ENCODE data around the gene RLF.

Gene RLF

GRCh38 chr1:40167317-40167716, 6.1 kb downstream of the RLF start:
- no peak for ATAC-seq
- no peak for TF ChIP-seq ISL1 (CRISPR knock-in tag; IDR thresholded peaks at IDR 0.05)
- no peak for TF ChIP-seq GLIS3 (CRISPR knock-in tag; IDR thresholded peaks at IDR 0.05)
- TF ChIP-seq, protein P1, sequence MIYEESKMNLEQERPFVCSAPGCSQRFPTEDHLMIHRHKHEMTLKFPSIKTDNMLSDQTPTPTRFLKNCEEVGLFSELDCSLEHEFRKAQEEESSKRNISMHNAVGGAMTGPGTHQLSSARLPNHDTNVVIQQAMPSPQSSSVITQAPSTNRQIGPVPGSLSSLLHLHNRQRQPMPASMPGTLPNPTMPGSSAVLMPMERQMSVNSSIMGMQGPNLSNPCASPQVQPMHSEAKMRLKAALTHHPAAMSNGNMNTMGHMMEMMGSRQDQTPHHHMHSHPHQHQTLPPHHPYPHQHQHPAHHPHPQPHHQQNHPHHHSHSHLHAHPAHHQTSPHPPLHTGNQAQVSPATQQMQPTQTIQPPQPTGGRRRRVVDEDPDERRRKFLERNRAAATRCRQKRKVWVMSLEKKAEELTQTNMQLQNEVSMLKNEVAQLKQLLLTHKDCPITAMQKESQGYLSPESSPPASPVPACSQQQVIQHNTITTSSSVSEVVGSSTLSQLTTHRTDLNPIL (CRISPR knock-in tag; IDR thresholded peaks at IDR 0.05; ENCODE audit: low read depth), result no peak
- no peak for TF ChIP-seq ZNF565 (CRISPR knock-in tag; conservative IDR thresholded peaks at IDR 0.05; ENCODE audit: low read depth)
- TF ChIP-seq TSHZ2 (CRISPR knock-in tag; IDR thresholded peaks at IDR 0.05), result no peak
- TF ChIP-seq, protein P2, sequence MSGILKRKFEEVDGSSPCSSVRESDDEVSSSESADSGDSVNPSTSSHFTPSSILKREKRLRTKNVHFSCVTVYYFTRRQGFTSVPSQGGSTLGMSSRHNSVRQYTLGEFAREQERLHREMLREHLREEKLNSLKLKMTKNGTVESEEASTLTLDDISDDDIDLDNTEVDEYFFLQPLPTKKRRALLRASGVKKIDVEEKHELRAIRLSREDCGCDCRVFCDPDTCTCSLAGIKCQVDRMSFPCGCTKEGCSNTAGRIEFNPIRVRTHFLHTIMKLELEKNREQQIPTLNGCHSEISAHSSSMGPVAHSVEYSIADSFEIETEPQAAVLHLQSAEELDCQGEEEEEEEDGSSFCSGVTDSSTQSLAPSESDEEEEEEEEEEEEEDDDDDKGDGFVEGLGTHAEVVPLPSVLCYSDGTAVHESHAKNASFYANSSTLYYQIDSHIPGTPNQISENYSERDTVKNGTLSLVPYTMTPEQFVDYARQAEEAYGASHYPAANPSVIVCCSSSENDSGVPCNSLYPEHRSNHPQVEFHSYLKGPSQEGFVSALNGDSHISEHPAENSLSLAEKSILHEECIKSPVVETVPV (CRISPR knock-in tag; IDR thresholded peaks at IDR 0.05), result no peak
- no peak for TF ChIP-seq RARB (CRISPR knock-in tag; IDR thresholded peaks at IDR 0.05)
- no peak for TF ChIP-seq ESRRG (CRISPR knock-in tag; IDR thresholded peaks at IDR 0.05)
- no peak for TF ChIP-seq ARNTL (CRISPR knock-in tag; IDR thresholded peaks at IDR 0.05; ENCODE audit: borderline replicate concordance, low read depth)
- TF ChIP-seq, protein P3, sequence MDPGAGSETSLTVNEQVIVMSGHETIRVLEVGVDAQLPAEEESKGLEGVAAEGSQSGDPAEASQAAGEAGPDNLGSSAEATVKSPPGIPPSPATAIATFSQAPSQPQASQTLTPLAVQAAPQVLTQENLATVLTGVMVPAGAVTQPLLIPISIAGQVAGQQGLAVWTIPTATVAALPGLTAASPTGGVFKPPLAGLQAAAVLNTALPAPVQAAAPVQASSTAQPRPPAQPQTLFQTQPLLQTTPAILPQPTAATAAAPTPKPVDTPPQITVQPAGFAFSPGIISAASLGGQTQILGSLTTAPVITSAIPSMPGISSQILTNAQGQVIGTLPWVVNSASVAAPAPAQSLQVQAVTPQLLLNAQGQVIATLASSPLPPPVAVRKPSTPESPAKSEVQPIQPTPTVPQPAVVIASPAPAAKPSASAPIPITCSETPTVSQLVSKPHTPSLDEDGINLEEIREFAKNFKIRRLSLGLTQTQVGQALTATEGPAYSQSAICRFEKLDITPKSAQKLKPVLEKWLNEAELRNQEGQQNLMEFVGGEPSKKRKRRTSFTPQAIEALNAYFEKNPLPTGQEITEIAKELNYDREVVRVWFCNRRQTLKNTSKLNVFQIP (CRISPR knock-in tag; IDR thresholded peaks at IDR 0.05; ENCODE audit: borderline replicate concordance, low read depth), result no peak

- ATAC-seq, result no peak
- no peak for TF ChIP-seq TSHZ2 (CRISPR knock-in tag; IDR thresholded peaks at IDR 0.05)
- TF ChIP-seq, protein P1 (CRISPR knock-in tag; IDR thresholded peaks at IDR 0.05; ENCODE audit: low read depth), result no peak
- TF ChIP-seq, protein P4, sequence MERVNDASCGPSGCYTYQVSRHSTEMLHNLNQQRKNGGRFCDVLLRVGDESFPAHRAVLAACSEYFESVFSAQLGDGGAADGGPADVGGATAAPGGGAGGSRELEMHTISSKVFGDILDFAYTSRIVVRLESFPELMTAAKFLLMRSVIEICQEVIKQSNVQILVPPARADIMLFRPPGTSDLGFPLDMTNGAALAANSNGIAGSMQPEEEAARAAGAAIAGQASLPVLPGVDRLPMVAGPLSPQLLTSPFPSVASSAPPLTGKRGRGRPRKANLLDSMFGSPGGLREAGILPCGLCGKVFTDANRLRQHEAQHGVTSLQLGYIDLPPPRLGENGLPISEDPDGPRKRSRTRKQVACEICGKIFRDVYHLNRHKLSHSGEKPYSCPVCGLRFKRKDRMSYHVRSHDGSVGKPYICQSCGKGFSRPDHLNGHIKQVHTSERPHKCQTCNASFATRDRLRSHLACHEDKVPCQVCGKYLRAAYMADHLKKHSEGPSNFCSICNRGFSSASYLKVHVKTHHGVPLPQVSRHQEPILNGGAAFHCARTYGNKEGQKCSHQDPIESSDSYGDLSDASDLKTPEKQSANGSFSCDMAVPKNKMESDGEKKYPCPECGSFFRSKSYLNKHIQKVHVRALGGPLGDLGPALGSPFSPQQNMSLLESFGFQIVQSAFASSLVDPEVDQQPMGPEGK (CRISPR knock-in tag; IDR thresholded peaks at IDR 0.05; ENCODE audit: borderline replicate concordance), result no peak
- TF ChIP-seq TCF4 (CRISPR knock-in tag; IDR thresholded peaks at IDR 0.05; ENCODE audit: borderline replicate concordance), result no peak
- no peak for TF ChIP-seq ZFP30 (CRISPR knock-in tag; IDR thresholded peaks at IDR 0.05)
- TF ChIP-seq CSDC2 (CRISPR knock-in tag; IDR thresholded peaks at IDR 0.05), result no peak
- TF ChIP-seq ZC3H10 (CRISPR knock-in tag; IDR thresholded peaks at IDR 0.05), result no peak
- TF ChIP-seq OSR1 (CRISPR knock-in tag; IDR thresholded peaks at IDR 0.05), result no peak
- no peak for TF ChIP-seq ZFP3 (CRISPR knock-in tag; IDR thresholded peaks at IDR 0.05)
- no peak for TF ChIP-seq GLIS3 (CRISPR knock-in tag; IDR thresholded peaks at IDR 0.05)
- no peak for TF ChIP-seq ZNF565 (CRISPR knock-in tag; conservative IDR thresholded peaks at IDR 0.05; ENCODE audit: low read depth)
- TF ChIP-seq ARNTL (CRISPR knock-in tag; IDR thresholded peaks at IDR 0.05; ENCODE audit: borderline replicate concordance, low read depth), result no peak
- TF ChIP-seq RARB (CRISPR knock-in tag; IDR thresholded peaks at IDR 0.05), result no peak
- no peak for TF ChIP-seq ISL1 (CRISPR knock-in tag; IDR thresholded peaks at IDR 0.05)
These were observed 9.8 kb downstream of the RLF start for GRCh38 chr1:40171036-40171435.

Data from SK-N-SH treated with all-trans-retinoic acid at 6 μM for 48 hours (cell line).